Activated T-helper 17 cell treated with anti-CD3 and anti-CD28 coated beads, Interleukin-2, amount 50 U/mL, for 72 hours (primary cell): ENCODE results near the gene LRRC45. TPM values are rescaled to one million over a fixed set of nuclear protein-coding genes. Genes with fewer than 3 reads are reported as not detected.

ENCODE experiments used
- ATAC-seq: fragments of 150-1000 bp; cut with Tn5 transposase; replicated peaks from 2 replicates; pipeline ENCODE4 v1.10.0; 2021; ENCODE audit warnings: mild to moderate bottlenecking, moderate library complexity
- H3K27ac Mint-ChIP-seq: one replicate; pipeline ENCODE4 v1.8.0; 2022; ENCODE audit warnings: mixed read lengths
- H3K27me3 Mint-ChIP-seq: one replicate; pipeline ENCODE4 v1.8.0; 2022; ENCODE audit warnings: mixed read lengths
- H3K36me3 Mint-ChIP-seq: one replicate; pipeline ENCODE4 v1.8.0; 2022; ENCODE audit warnings: low read depth, mild to moderate bottlenecking, mixed read lengths
- H3K4me1 Mint-ChIP-seq: one replicate; pipeline ENCODE4 v1.8.0; 2022; ENCODE audit warnings: mixed read lengths
- H3K4me3 Mint-ChIP-seq: one replicate; pipeline ENCODE4 v1.8.0; 2022; ENCODE audit warnings: mild to moderate bottlenecking, mixed read lengths
- H3K9me3 Mint-ChIP-seq: one replicate; pipeline ENCODE4 v1.8.0; 2022; ENCODE audit warnings: mixed read lengths
- total RNA-seq, 2 donors: library from RNA; stranded (reverse); gene quantifications; one replicate each; pipeline ENCODE4 v1.2.3, GENCODE V29; 2022

LRRC45 gene
- total RNA-seq, 2 donors from 2014 or later = 14.0 to 23.9 TPM

DNA sequence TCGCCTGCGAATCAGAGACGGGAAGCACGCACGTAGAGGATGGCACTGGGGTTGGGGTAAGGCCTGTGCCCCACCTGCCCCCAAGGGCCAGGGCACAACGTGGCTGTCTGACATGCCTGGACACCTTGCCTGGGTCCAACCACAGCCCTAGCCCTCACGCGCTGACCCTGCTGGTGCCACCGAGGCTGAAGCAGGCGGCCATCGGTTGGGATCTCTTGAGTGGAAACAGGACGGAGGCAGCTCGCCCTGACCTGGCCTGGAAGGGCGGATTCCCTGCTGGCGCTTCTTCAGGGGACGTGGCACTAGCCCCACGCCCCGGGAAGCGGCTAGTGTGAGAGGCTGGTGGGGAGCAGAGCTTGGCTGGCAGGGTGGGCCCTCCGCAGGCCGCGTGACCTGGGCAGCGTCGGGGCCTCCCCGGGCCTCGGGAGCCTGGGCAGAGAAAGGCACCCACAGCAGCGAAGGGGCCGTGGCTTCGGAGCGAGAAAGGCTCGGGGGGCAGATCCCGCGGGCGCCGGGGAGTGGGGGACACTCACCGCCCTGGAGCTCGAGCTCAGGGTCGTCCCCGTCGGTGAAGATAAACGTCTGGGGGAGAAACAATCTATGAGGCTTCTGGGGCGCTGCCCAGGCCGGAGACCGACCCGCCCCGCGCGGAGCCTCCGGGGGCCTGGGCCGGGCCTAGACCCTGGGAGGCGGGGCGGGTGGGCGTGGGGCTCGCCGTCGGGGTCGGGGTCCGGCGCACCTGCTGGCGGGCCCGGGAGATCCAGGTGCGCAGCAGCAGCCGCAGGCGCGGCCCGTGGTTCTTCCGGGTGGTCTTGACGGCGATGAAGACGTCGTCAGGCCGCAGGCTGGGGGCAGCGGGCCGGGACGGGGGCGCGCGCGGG, 27.9 kb downstream of the LRRC45 start:
- peak; percentile 24 for ATAC-seq

DNA sequence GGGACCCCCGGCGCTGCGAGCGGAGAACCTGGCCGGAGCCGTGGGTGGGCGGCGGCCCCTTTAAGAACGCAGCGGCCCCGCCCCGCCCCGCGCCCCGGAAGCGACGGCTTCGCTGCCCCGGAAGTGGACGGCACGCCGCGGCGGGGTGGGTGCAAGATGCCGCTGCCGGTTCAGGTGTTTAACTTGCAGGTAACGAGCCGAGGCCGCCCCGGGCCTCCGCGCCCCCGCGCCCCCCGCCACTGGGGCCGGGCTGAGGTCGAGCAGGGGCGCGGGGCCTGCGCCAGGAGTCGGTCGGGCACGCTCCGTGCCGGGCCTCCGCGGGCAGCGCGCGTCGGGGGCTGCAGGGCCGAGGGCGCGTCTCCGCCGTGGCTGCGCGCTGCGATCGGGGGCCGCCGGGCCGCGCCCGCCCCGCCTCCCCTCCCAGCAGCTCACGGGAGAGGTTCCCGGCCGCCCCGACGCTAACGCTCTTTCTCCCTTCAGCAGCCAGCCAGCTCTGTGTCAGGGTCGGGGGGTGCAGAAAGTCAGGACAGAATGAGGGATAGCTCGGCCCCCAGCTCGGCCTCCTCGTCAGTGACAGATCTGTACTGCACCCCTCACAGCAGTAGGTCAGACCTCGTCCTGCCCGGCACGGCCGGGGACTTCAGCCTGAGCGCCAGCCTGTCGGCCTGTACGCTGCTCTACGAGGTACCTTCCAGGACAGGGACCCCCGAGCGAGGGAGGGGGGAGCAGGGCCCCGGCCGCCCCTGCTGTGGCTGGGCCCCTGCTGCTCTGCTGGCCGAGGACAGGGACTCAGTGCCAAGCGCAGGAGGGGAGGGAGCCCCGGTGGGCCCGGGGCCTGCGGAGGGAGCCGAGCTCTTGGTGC, 28.9 kb downstream of the LRRC45 start, which contains the start of the genes GPS1 and RFNG:
Gene GPS1, plus strand, starts transcription at position 123 of the 862 bp plus-strand sequence. Its CDS starts 34 bp downstream, at position 157.
Gene RFNG, minus strand, starts transcription at position 36 of the 862 bp plus-strand sequence. CDS start 45 bp downstream, outside the sequence.
- H3K27me3 Mint-ChIP-seq = no peaks in the 10 kb centered on the region
- H3K4me1 Mint-ChIP-seq = no peaks in the 10 kb centered on the region
- H3K36me3 Mint-ChIP-seq = peaks cover 17% of the 10 kb centered on the region
- ATAC-seq = peak; percentile 94
- peak within 1 kb of the TSS; percentile 84 for H3K27ac Mint-ChIP-seq
- H3K4me3 Mint-ChIP-seq = peak within 1 kb of the TSS; percentile 87
- H3K9me3 Mint-ChIP-seq = no peaks in the 10 kb centered on the region

More for the DNA sequence above, 27.9 kb downstream of the LRRC45 start:
- H3K27me3 Mint-ChIP-seq = no peaks in the 10 kb centered on the region
- H3K36me3 Mint-ChIP-seq = peaks cover 17% of the 10 kb centered on the region
- no peaks in the 10 kb centered on the region for H3K9me3 Mint-ChIP-seq
- H3K27ac Mint-ChIP-seq = peak overlapping the region; percentile 84
- H3K4me1 Mint-ChIP-seq = no peaks in the 10 kb centered on the region
- H3K4me3 Mint-ChIP-seq = peak overlapping the region; percentile 87

DNA sequence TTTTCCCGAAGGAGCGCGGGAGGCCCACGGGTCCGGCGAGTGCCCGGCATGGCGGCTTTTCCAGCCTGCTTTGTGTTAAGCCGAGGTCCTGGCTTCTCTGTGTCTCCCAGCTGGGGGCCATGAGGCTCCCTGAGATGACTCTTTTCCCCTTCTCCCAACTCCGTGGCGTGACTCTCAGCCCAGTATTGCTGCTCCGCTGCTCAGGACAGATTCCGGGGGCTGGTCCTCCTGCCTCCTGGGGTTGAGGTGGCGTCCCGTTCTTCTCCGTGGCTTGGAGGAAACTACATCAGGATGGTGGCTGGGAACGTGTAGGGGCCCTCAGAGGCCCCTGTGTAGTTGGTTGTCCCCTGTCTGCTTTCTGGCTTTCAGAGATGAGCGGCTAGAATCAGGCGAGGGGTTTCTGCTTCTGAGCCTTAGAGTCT, 29.5 kb downstream of the LRRC45 start:
- no peaks in the 10 kb centered on the region for H3K27me3 Mint-ChIP-seq
- peak overlapping the region; percentile 61 for H3K4me3 Mint-ChIP-seq
- no peaks in the 10 kb centered on the region for H3K9me3 Mint-ChIP-seq

DNA sequence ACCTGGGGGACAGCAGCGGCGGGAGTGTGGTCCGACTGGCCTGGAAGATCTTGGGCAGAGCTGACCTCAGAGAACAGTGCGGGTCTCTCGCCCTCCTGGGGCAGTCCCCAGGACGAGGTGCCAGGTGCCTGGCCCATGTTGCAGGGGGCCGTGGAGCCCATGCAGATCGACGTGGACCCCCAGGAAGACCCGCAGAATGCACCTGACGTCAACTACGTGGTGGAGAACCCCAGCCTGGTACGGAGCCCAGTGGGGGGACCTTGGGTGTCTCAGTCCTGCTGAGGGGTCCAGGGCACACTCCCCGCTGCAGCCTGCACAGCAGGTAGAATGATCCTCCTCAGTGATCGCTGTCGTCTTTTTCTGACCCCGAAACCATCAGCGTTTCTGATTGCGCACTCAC, 30.0 kb downstream of the LRRC45 start:
- H3K36me3 Mint-ChIP-seq = peaks cover 17% of the 10 kb centered on the region
- H3K4me1 Mint-ChIP-seq = no peaks in the 10 kb centered on the region
- no peaks in the 10 kb centered on the region for H3K27me3 Mint-ChIP-seq
- no peak overlapping the region for H3K27ac Mint-ChIP-seq
- H3K9me3 Mint-ChIP-seq = no peaks in the 10 kb centered on the region
- no peak for ATAC-seq
- H3K4me3 Mint-ChIP-seq = peak overlapping the region; percentile 61

More for the DNA sequence above, 29.5 kb downstream of the LRRC45 start:
- Mint-ChIP-seq H3K36me3 (peaks cover 15% of the 10 kb centered on the region), H3K27ac (no peak overlapping the region), H3K4me1 (no peaks in the 10 kb centered on the region)
- ATAC-seq = no peak

DNA sequence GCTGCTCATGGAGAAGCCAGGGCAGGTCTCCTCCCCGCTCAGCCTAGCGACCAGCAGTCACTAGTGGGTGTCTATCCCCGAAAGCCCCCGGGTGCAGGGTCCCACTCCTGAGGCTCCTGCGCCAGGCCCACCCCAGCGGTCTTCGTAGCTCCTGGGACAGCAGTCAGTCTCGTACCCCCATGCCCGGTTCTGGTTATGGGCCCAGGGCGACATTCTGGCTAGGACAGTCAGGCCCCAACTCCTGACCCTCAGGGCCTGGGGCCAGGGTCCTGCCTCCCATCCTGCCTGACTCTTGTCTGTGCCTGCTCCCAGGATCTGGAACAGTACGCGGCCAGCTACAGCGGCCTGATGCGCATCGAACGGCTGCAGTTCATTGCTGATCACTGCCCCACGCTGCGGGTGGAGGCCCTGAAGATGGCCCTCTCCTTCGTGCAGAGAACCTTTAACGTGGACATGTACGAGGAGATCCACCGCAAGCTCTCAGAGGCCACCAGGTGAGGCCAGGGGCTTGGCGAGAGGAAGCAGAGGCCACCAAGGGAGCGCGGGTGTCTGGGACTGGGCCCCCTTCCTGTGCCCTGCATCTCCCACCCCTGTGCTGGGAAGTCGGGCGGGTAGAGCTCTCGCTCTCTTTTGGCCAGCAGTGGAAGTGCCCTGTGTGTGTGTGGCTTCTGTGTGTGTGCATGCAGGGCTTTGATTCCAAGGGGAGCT, 30.6 kb downstream of the LRRC45 start:
- Mint-ChIP-seq H3K36me3 (peaks cover 18% of the 10 kb centered on the region), H3K27me3 (no peaks in the 10 kb centered on the region), H3K27ac (no peak overlapping the region), H3K4me1 (no peaks in the 10 kb centered on the region), H3K9me3 (no peaks in the 10 kb centered on the region), H3K4me3 (peak overlapping the region; percentile 61)
- ATAC-seq = no peak

DNA sequence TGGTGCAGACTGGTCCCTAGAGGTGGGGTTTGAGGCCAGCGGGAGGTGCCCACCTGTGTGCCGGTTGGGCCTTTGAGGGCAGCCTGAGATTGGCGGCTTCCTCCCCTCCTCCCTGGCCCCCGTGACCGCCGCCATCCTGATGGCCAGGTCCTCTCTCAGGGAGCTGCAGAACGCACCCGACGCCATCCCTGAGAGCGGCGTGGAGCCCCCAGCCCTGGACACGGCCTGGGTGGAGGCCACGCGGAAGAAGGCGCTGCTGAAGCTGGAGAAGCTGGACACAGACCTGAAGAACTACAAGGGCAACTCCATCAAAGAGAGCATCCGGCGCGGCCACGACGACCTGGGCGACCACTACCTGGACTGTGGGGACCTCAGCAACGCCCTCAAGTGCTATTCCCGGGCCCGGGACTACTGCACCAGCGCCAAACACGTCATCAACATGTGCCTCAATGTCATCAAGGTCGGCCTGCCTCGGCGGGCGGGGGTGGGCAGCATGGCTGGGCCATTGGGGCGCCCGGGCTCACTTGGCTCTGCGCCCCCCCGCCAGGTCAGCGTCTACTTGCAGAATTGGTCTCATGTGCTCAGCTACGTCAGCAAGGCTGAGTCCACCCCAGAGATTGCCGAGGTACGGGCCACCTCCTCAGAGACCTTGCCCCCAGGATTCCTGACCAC, 31.4 kb downstream of the LRRC45 start:
- ATAC-seq = no peak
- Mint-ChIP-seq H3K36me3 (peaks cover 18% of the 10 kb centered on the region), H3K4me1 (no peaks in the 10 kb centered on the region)

DNA sequence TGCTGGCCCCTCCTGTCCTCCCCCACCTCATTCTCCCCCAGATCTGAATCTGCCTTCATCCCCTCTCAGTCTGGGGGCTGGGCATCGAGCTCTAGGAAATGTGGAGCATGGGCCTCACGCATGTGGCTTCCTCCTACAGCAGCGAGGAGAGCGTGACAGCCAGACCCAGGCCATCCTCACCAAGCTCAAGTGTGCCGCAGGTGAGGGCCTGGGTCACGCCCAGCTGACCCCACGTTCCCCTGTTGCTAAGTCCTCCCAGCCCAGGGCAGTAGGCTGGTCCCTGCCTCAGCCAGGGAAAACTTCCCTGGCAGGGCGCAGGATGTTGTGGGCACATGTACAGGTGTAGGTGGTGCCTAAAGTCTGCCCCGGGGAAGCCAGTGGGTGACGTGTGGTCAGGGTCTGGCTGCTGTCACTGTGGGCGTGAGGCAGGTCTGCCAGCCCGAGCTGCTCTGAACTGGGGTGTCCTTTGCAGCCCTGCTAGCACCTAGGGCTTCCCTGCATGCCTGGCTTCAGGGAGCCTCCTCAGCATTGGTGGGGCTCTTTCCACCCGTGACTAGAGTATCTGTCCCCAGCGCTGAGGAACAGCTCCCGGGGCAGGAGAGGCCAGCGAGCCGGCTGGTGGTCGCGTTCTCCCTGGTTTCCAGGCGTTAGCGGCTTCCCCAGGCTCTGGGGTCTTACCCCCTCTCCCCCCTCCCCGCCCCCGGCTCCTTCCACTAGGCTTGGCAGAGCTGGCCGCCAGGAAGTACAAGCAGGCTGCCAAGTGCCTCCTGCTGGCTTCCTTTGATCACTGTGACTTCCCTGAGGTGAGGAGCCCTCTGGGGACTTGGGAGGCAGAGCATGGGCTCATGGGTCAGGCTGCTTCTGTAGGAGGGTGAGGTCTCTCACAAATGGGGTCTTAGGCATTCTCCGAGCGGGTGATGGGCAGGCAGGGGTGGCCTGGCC, 32.2 kb downstream of the LRRC45 start:
- H3K27ac Mint-ChIP-seq = no peak overlapping the region
- peaks cover 22% of the 10 kb centered on the region for H3K36me3 Mint-ChIP-seq
- H3K4me3 Mint-ChIP-seq = no peak overlapping the region
- ATAC-seq = no peak
- H3K27me3 Mint-ChIP-seq = no peaks in the 10 kb centered on the region
- H3K4me1 Mint-ChIP-seq = no peaks in the 10 kb centered on the region
- no peaks in the 10 kb centered on the region for H3K9me3 Mint-ChIP-seq

More for the DNA sequence above, 31.4 kb downstream of the LRRC45 start:
- H3K27me3 Mint-ChIP-seq = no peaks in the 10 kb centered on the region
- no peak overlapping the region for H3K27ac Mint-ChIP-seq
- no peak overlapping the region for H3K4me3 Mint-ChIP-seq
- no peaks in the 10 kb centered on the region for H3K9me3 Mint-ChIP-seq

DNA sequence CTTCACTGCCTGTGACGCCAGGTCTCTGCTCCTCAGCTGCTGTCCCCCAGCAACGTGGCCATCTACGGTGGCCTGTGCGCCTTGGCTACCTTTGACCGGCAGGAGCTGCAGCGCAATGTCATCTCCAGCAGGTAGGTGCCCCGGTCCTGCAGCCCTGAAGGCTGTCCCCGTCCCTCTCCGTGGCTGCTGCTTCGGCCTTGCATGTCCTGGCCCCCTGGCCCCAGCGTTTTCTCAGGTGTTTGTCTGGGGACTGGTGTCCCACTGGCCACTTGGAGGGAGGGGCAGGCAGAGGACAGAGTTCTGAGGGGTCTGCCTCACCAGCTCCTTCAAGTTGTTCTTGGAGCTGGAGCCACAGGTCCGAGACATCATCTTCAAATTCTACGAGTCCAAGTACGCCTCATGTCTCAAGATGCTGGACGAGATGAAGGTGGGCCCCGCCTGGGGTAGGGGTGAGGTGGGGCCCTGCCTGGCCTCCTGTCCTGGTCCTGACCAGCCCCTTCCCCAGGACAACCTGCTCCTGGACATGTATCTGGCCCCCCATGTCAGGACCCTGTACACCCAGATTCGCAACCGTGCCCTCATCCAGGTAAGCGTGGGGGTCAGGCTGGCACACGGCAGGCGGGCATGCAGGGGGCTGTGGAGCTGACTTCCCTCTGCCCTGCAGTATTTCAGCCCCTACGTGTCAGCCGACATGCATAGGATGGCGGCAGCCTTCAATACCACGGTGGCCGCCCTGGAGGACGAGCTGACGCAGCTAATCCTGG, 33.0 kb downstream of the LRRC45 start:
- Mint-ChIP-seq H3K9me3 (no peaks in the 10 kb centered on the region), H3K27ac (no peak overlapping the region), H3K4me1 (no peaks in the 10 kb centered on the region), H3K4me3 (no peak overlapping the region), H3K27me3 (no peaks in the 10 kb centered on the region), H3K36me3 (peaks cover 18% of the 10 kb centered on the region)
- ATAC-seq = no peak

DNA sequence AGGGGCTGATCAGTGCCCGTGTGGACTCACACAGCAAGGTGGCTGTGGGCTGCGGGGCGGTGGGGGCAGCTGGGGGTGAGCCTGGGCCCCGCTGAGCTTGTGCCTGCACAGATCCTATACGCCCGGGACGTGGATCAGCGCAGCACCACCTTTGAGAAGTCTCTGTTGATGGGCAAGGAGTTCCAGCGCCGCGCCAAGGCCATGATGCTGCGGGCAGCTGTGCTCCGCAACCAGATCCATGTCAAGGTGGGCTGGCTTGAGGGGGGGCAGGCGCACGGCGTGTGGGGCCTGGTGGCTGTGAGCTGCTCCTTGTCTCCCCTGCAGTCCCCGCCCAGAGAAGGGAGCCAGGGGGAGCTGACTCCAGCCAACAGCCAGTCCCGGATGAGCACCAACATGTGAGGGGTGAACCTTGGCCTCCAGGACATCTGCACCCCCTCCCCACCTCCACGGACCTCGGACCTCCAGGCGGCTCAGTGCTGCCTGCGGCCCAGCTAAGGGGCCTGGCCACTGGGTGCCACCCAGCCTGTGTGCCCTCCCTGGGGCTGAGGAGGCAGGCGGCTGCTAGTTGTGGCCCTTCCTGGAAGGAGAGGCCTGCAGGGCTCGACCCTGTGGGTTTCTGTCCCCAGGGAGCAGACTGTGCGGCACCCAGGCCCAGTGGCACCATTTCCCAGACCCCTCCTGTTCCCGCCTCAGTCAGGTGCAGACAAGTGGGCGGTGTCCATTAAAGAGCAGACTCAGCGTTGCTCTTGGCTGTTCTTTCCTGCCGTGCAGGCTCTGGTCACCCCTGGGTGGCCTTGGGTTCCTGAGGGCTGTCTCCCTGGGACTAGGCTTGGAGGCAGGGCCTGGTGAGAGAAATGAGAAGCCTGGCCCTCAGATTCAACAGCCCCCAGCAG, 33.9 kb downstream of the LRRC45 start:
- ATAC-seq = no peak
- H3K27me3 Mint-ChIP-seq = no peaks in the 10 kb centered on the region
- H3K27ac Mint-ChIP-seq = no peak overlapping the region
- H3K9me3 Mint-ChIP-seq = no peaks in the 10 kb centered on the region
- H3K4me1 Mint-ChIP-seq = no peaks in the 10 kb centered on the region
- peaks cover 18% of the 10 kb centered on the region for H3K36me3 Mint-ChIP-seq
- H3K4me3 Mint-ChIP-seq = no peak overlapping the region

DNA sequence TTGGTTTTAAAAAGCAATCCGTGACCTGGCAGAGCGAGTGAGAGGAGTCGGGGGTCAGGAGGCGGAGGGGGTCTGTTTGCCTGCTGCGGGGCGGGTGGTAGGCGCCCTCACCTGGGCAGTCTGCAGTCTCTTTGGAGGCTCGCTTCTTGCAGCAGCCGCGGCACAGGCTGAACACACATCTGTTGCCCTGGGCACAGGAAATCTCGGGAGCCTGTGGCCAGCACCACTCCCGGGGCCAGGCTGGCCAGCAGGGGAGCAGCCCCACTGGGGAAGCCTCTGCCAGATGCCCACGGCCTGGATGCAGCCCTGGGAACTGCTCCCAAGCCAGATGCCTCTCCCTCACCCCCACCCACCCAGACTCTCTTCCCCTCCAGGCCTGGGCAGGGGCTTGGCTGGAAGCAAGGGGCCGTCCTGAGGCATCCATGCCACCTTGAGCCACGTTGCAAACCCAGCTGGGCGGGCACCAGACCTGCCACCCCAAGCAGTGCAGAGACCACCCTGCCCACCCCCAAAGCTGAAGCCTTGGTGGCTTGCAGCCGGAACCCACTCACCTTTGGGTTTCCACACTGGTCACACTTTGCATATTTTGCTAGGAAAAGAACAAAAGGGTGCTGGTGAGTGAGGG, 35.2 kb downstream of the LRRC45 start:
- H3K36me3 Mint-ChIP-seq = peaks cover 18% of the 10 kb centered on the region
- H3K27me3 Mint-ChIP-seq = no peaks in the 10 kb centered on the region
- no peak overlapping the region for H3K27ac Mint-ChIP-seq
- ATAC-seq = no peak
- no peaks in the 10 kb centered on the region for H3K4me1 Mint-ChIP-seq
- H3K4me3 Mint-ChIP-seq = no peak overlapping the region
- H3K9me3 Mint-ChIP-seq = no peaks in the 10 kb centered on the region

DNA sequence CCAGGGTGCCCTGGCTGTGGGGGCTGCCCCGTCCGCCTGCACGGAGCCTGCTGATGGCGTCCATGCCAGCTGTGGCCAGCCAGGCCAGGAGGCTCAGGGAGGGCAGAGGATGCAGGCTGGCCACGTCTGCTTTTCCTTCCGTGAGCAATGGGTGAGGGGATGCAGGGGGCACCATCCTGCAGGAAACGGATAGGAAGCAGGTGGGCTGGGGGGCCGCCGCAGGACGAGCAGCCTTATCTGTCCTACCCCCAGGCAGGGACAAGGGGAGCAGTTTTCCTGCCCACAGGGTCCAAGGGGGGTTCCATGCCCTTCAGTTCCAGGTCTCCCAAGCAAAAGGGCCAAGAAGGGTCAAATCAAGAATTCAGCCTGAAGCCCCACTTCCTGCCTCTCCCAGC, 35.7 kb downstream of the LRRC45 start:
- ATAC-seq = no peak
- H3K4me1 Mint-ChIP-seq = no peaks in the 10 kb centered on the region
- no peak overlapping the region for H3K4me3 Mint-ChIP-seq
- H3K27me3 Mint-ChIP-seq = no peaks in the 10 kb centered on the region
- H3K9me3 Mint-ChIP-seq = no peaks in the 10 kb centered on the region
- no peak overlapping the region for H3K27ac Mint-ChIP-seq
- peaks cover 18% of the 10 kb centered on the region for H3K36me3 Mint-ChIP-seq
